Tibial nerve (tissue), 4 donors: ENCODE results near the gene DAPK1. TPM values are rescaled to one million over a fixed set of nuclear protein-coding genes. Genes with fewer than 3 reads are reported as not detected.

Experiments used
- DNase-seq, 2 donors: peaks; one replicate each; pipeline ENCODE4 v3.0.0-alpha.2; 2019; ENCODE audit warnings: low spot score in 2 of 2
- H3K27ac ChIP-seq, 4 donors: fragments of 200-600 bp; sonication (generic) in 3 of 4; one replicate each; pipeline ENCODE4 v1.5.1; 2017 to 2019; ENCODE audit warnings: mild to moderate bottlenecking in 1 of 4
- H3K27me3 ChIP-seq, 2 donors: fragments of 200-600 bp; sonication (generic) in 1 of 2; one replicate each; pipeline versions ENCODE4 v1.5.1 to v1.6.0; 2017 to 2019
- H3K36me3 ChIP-seq, 3 donors: fragments of 200-600 bp; sonication (generic); one replicate each; pipeline ENCODE4 v1.5.1; 2018 to 2019
- H3K4me1 ChIP-seq, 4 donors: fragments of 200-600 bp; sonication (generic) in 3 of 4; one replicate each; pipeline ENCODE4 v1.5.1; 2017 to 2019
- H3K4me3 ChIP-seq, 4 donors: fragments of 200-600 bp; sonication (generic) in 3 of 4; one replicate each; pipeline ENCODE4 v1.5.1; 2017 to 2019; ENCODE audit warnings: mild to moderate bottlenecking in 1 of 4, moderate library complexity in 1 of 4
- H3K9me3 ChIP-seq, 4 donors: fragments of 200-600 bp; sonication (generic) in 3 of 4; one replicate each; pipeline ENCODE4 v1.5.1; 2017 to 2019
- EP300 ChIP-seq, 2 donors: sonication (generic); formaldehyde crosslinking; IDR thresholded peaks; one replicate each; pipeline ENCODE4 v1.6.1; 2017; ENCODE audit warnings: antibody characterized with exemption in 2 of 2, mild to moderate bottlenecking in 1 of 2
- POLR2A ChIP-seq, 2 donors: fragments of 450-650 bp; IDR thresholded peaks; one replicate each; pipeline ENCODE4 v1.6.1; 2017; ENCODE audit warnings: antibody characterized with exemption in 2 of 2, mild to moderate bottlenecking in 2 of 2, moderate library complexity in 2 of 2
- WGBS, 2 donors: methylation state at CpG; one replicate each; pipeline ENCODE4 v1.1.5; 2018; 5-methylcytosine and 5-hydroxymethylcytosine counted together
- total RNA-seq, 4 donors: library from RNA; depleted of rRNA; stranded (reverse); fragments of >200 nt; gene quantifications; one replicate each; pipeline ENCODE4 v1.1.0, GENCODE V29; 2016
- TF ChIP-seq, protein P1 (sequence below), 5 experiments: fragments of 200-600 bp in 3 of 5; fragments of 450-650 bp in 2 of 5; sonication (generic) in 3 of 5; IDR thresholded peaks; one replicate each; pipeline ENCODE4 v1.5.1; 2016 to 2019; ENCODE audit warnings: antibody characterized with exemption in 5 of 5, mild to moderate bottlenecking in 3 of 5, moderate library complexity in 2 of 5

DAPK1 gene
- total RNA-seq, 4 donors from 2014 or later = 58.8 to 97.3 (median 64.2) TPM

DNA sequence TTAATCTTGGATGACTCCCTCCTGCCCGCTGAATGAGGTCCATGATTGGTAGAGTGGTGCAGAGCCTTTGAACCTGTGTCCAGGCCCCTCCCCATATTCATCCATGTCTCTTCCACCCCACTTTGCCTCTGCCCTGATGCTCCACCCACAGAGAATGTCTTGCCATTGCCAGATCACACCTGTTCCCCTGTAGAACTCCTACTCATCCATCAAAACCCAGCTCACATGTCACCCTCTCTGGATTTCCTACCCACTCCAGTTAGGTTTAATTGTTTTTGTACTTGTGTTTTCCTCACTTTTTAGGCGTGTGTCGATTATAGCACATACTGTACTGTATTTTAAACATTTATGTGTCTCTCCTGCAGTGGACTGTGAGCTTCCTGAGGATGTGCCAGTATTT, 121.3 kb downstream of the DAPK1 start:
- 84 to 85% methylated on average over 3 of the region's 3 CpGs for WGBS, 2 donors
- Histone ChIP-seq H3K4me1 (peaks cover 0 to 7% (median 2%) of the 10 kb centered on the region in 4 donors), H3K36me3 (no peaks in the 10 kb centered on the region), H3K9me3 (peaks cover 0 to 2% (median 0%) of the 10 kb centered on the region in 4 donors), H3K27me3 (no peaks in the 10 kb centered on the region), H3K4me3 (no peak overlapping the region), H3K27ac (no peak overlapping the region)
- TF ChIP-seq, protein P1, sequence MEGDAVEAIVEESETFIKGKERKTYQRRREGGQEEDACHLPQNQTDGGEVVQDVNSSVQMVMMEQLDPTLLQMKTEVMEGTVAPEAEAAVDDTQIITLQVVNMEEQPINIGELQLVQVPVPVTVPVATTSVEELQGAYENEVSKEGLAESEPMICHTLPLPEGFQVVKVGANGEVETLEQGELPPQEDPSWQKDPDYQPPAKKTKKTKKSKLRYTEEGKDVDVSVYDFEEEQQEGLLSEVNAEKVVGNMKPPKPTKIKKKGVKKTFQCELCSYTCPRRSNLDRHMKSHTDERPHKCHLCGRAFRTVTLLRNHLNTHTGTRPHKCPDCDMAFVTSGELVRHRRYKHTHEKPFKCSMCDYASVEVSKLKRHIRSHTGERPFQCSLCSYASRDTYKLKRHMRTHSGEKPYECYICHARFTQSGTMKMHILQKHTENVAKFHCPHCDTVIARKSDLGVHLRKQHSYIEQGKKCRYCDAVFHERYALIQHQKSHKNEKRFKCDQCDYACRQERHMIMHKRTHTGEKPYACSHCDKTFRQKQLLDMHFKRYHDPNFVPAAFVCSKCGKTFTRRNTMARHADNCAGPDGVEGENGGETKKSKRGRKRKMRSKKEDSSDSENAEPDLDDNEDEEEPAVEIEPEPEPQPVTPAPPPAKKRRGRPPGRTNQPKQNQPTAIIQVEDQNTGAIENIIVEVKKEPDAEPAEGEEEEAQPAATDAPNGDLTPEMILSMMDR (IDR thresholded peaks at IDR 0.05) = no peak
- TF ChIP-seq EP300 (IDR thresholded peaks at IDR 0.05) (no peak), POLR2A (IDR thresholded peaks at IDR 0.05) (no peak)
- no peak for DNase-seq

DNA sequence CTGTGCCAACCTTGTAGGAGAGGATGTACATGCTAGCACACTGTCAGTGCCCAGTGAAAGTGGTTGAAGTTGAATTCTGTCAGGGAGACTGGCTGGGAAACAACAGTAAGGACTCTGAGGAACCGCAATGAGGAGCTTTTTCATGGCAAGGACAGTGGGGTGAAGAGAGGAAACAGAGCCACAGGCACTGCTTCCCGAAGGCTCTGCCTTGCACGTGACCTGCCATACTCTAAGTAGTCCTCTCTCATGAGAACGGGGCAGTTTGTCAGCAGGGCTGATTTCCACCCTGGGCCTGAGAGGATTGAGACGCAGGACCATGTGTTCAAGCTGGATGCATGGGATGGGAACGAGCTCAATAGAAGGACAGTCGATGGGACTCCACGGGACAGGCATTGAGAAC, 121.7 kb downstream of the DAPK1 start:
- Histone ChIP-seq H3K27ac (no peak overlapping the region), H3K27me3 (no peaks in the 10 kb centered on the region), H3K36me3 (peaks cover 0 to 1% (median 0%) of the 10 kb centered on the region in 3 donors), H3K9me3 (peaks cover 0 to 2% (median 0%) of the 10 kb centered on the region in 4 donors), H3K4me1 (peaks cover 0 to 3% (median 0%) of the 10 kb centered on the region in 4 donors), H3K4me3 (no peak overlapping the region)
- 86 to 94% methylated on average over 8 of the region's 8 CpGs for WGBS, 2 donors
- TF ChIP-seq EP300 (IDR thresholded peaks at IDR 0.05) = no peak
- no peak for TF ChIP-seq POLR2A (IDR thresholded peaks at IDR 0.05)
- TF ChIP-seq, protein P1 (IDR thresholded peaks at IDR 0.05) = no peak
- DNase-seq = no peak

DNA sequence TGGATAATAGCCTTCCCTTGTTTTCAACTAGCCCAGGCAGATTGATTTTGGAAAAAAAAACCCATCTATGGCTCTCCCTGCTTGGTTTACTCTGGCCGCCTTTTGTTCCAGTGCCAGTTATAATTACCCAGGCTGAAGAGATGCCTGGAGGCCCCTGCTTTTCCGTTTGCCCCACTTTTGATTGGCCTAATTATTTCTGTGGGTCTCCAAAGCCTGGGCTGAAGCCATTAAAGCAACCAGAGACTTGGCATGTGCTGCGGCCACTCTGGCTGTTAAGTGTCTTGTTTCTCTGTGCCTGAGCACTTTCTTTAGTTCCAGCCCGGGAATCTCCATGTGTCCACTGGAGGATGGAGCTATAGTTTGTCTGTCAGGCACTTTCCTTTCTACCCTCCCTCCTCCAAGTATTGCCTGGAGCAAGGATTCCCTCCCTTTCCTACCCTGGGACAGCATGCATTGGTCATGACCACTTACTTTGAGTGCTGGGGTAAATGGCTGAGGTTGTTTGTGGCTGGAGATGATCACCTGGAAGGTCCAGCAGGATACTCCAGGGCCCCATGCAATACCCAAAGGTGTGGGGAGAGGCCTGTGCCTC, 123.2 kb downstream of the DAPK1 start:
- WGBS, 2 donors = 35 to 58% methylated on average over 4 of the region's 4 CpGs
- no peak overlapping the region for H3K27ac ChIP-seq

DNA sequence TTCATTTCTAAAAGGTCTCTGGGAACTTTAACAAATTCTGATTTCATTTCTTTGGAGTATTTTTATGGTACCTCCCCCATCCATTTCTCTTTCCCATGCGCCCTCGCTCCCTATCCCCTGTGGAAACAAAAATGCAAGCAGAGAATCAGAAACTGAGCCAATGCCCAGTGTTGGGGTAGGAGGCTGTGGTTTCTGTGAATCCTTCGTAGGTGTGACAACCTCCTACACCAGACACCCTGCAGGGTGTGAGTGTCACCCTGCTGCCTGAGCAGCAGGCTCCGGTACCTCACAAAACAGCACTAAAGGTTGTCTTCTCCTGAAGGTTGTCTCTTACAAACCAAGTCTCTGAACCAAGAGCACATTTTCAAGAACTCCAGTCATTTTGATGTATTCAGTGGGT, 124.4 kb downstream of the DAPK1 start:
- Histone ChIP-seq H3K36me3 (peaks cover 0 to 6% (median 0%) of the 10 kb centered on the region in 3 donors), H3K4me1 (no peaks in the 10 kb centered on the region), H3K4me3 (no peak overlapping the region), H3K27ac (no peak overlapping the region), H3K9me3 (peaks cover 0 to 2% (median 0%) of the 10 kb centered on the region in 4 donors), H3K27me3 (no peaks in the 10 kb centered on the region)
- TF ChIP-seq POLR2A (IDR thresholded peaks at IDR 0.05) = no peak
- no peak for DNase-seq
- 77 to 87% methylated on average over 4 of the region's 4 CpGs for WGBS, 2 donors

More for the DNA sequence above, 123.2 kb downstream of the DAPK1 start:
- peaks cover 0 to 2% (median 0%) of the 10 kb centered on the region in 4 donors for H3K9me3 ChIP-seq
- H3K27me3 ChIP-seq = no peaks in the 10 kb centered on the region
- no peak for TF ChIP-seq POLR2A (IDR thresholded peaks at IDR 0.05)
- peaks cover 0 to 6% (median 0%) of the 10 kb centered on the region in 3 donors for H3K36me3 ChIP-seq
- no peak for DNase-seq
- no peak overlapping the region for H3K4me3 ChIP-seq
- H3K4me1 ChIP-seq = no peaks in the 10 kb centered on the region

DNA sequence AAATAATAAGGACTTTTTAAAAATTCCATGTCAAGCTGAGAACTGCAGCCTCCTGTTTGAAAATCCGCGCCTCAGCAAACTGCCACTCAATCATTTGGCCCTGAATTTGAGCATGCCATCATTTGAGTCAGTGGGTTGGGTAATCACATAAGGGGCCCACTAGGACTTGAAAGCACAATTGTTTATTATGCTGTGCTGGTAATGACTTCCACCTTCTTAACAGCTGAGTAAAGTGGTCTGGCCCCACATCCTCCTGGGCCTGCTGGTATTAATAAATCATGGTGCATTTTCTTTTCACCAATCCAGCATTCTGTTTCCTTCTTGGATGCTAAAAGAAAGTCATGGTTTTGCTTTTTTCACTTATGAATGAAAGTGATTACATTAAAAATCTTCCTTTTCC, 125.3 kb downstream of the DAPK1 start:
- Histone ChIP-seq H3K4me3 (no peak overlapping the region), H3K4me1 (no peaks in the 10 kb centered on the region), H3K36me3 (peaks cover 0 to 6% (median 0%) of the 10 kb centered on the region in 3 donors), H3K9me3 (peaks cover 0 to 2% (median 0%) of the 10 kb centered on the region in 4 donors), H3K27me3 (no peaks in the 10 kb centered on the region), H3K27ac (no peak overlapping the region)
- no peak for DNase-seq
- 79 to 87% methylated on average over 2 of the region's 2 CpGs for WGBS, 2 donors
- TF ChIP-seq, protein P1 (IDR thresholded peaks at IDR 0.05) = no peak
- TF ChIP-seq POLR2A (IDR thresholded peaks at IDR 0.05) = no peak
- TF ChIP-seq EP300 (IDR thresholded peaks at IDR 0.05) = no peak

DNA sequence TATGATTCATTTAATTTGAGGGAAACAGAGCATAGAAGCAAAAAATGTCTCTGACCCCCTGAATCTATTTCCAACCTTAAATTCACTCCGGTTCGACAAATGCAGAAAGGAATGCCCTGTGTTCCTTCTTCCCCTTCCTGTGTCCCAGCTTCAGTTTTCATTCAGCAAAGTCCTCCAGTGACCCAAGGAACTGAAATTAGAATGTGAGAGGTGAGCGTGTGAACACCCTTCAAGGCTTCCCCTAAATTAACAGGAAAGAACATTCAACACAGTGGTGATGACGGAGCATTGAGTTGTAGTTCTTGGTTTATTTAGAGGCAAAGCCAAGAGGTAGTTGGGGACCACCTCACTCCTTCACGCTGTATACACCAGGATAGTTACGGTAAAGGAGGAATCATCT, 130.7 kb downstream of the DAPK1 start:
- Histone ChIP-seq H3K27me3 (no peaks in the 10 kb centered on the region), H3K4me3 (no peak overlapping the region), H3K36me3 (peaks cover 0 to 6% (median 0%) of the 10 kb centered on the region in 3 donors), H3K27ac (no peak overlapping the region), H3K4me1 (no peaks in the 10 kb centered on the region), H3K9me3 (no peaks in the 10 kb centered on the region)
- no peak for TF ChIP-seq POLR2A (IDR thresholded peaks at IDR 0.05)
- TF ChIP-seq, protein P1 (IDR thresholded peaks at IDR 0.05) = no peak
- TF ChIP-seq EP300 (IDR thresholded peaks at IDR 0.05) = no peak
- no peak for DNase-seq
- 78 to 87% methylated on average over 6 of the region's 6 CpGs for WGBS, 2 donors
